NCI-H187 (cell line): ENCODE data around the gene METAP1D.
"Not testable (repeated sequence)": the region's sequence is repeated elsewhere in the genome, so short reads cannot be mapped to it uniquely, and the experiment has no call there.

ENCODE experiments used
- DNase-seq, 2 experiments: peaks; one replicate each; lab custom pipeline; 2025; lab: John Stamatoyannopoulos, UW

METAP1D gene

GRCh38 chr2:171999604-172000469 is at the start of gene METAP1D:
METAP1D (plus strand) TSS chr2:171999953; CDS start chr2:171999970, 17 bp downstream.
- DNase-seq, result peak; percentile 54 to 70

GRCh38 chr2:171952276-171952675 is 47.5 kb upstream of the METAP1D start:
- DNase-seq, result no peak

GRCh38 chr2:171952748-171953147 is 47.0 kb upstream of the METAP1D start:
- DNase-seq, result no peak

- no peak for DNase-seq
These were observed 43.5 kb upstream of the METAP1D start for GRCh38 chr2:171956135-171956825.

GRCh38 chr2:171957061-171957460 is 42.7 kb upstream of the METAP1D start:
- no peak for DNase-seq

- DNase-seq, result no peak
These were observed 41.3 kb upstream of the METAP1D start for GRCh38 chr2:171958475-171958874.

GRCh38 chr2:171959998-171960397 is 39.8 kb upstream of the METAP1D start:
- no peak for DNase-seq

GRCh38 chr2:171960570-171960969 is 39.2 kb upstream of the METAP1D start:
- DNase-seq, result no peak

GRCh38 chr2:171963198-171963597 is 36.6 kb upstream of the METAP1D start:
- no peak for DNase-seq

- DNase-seq, result no peak
These were observed 35.4 kb upstream of the METAP1D start for GRCh38 chr2:171964308-171964707.

- DNase-seq, result no peak
These were observed 34.5 kb upstream of the METAP1D start for GRCh38 chr2:171965238-171965637.

GRCh38 chr2:171965661-171966060 is 34.1 kb upstream of the METAP1D start:
- no peak for DNase-seq

GRCh38 chr2:171966235-171966634 is 33.5 kb upstream of the METAP1D start:
- DNase-seq, result no peak

GRCh38 chr2:171966688-171967087 is 33.1 kb upstream of the METAP1D start:
- DNase-seq, result no peak

- DNase-seq, result no peak
These were observed 31.2 kb upstream of the METAP1D start for GRCh38 chr2:171968509-171968908.

- DNase-seq, result no peak
These were observed 27.3 kb upstream of the METAP1D start for GRCh38 chr2:171972329-171972982.

GRCh38 chr2:171979103-171979502 is 20.6 kb upstream of the METAP1D start:
- no peak for DNase-seq

- not testable (repeated sequence) for DNase-seq
These were observed 15.8 kb upstream of the METAP1D start for GRCh38 chr2:171983924-171984323.

GRCh38 chr2:171985076-171985475 is 14.7 kb upstream of the METAP1D start:
- no peak for DNase-seq

- DNase-seq, result no peak
These were observed 13.0 kb upstream of the METAP1D start for GRCh38 chr2:171986778-171987177.

GRCh38 chr2:171991027-171991426 is 8.7 kb upstream of the METAP1D start:
- DNase-seq, result no peak

GRCh38 chr2:171995586-171995985 is 4.2 kb upstream of the METAP1D start:
- no peak for DNase-seq

GRCh38 chr2:171996021-171996420 is 3.7 kb upstream of the METAP1D start:
- DNase-seq, result no peak
